Erythroblast (primary cell): Measurements from ENCODE around the gene ZNF460.
"Not testable (repeated sequence)": the region's sequence is repeated elsewhere in the genome, so short reads cannot be mapped to it uniquely, and the experiment has no call there.

Experiments used
- DNase-seq, 2 experiments: peaks; one replicate each; lab custom pipeline; 2025; lab: John Stamatoyannopoulos, UW
- GATA1 ChIP-seq: IDR thresholded peaks from 2 replicates; pipeline ENCODE4 v1.6.1; 2011; ENCODE audit warnings: low read depth, mild to moderate bottlenecking, control low read depth, low read length, moderate library complexity
- POLR2A ChIP-seq: IDR thresholded peaks from 2 replicates; pipeline ENCODE4 v1.6.1; 2011; ENCODE audit warnings: mild to moderate bottlenecking, low read length

The ZNF460 gene

GRCh38 chr19:57280165-57280961 lies at the start of gene ZNF460:
ZNF460 (plus strand) TSS chr19:57280485; CDS start chr19:57280807, 322 bp downstream.
- TF ChIP-seq GATA1 (no peak), POLR2A (peak; percentile 89)
- peak; percentile 99 for DNase-seq

- no peak for DNase-seq
- TF ChIP-seq GATA1 (no peak), POLR2A (no peak)
These were observed 48.6 kb upstream of the ZNF460 start for GRCh38 chr19:57231686-57232085.

DNA sequence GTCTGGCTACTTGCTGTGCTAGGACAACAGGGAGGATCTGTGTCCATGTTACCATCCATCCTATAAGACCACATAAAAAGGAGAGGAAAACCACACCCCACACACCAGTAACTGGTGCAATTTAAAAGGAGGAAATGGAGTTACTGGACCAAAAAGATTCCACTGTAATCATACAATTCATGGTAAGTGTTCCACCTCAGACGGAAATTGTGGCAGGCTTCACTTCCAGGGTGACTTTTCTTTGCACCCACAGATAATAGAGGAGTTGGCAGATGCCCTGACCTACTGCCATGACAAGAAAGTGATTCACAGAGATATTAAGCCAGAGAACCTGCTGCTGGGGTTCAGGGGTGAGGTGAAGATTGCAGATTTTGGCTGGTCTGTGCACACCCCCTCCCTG lies 47.1 kb upstream of the ZNF460 start:
- no peak for DNase-seq
- TF ChIP-seq GATA1 (no peak), POLR2A (no peak)

GRCh38 chr19:57239982-57240310 lies 40.3 kb upstream of the ZNF460 start:
- TF ChIP-seq POLR2A (no peak), GATA1 (no peak)
- no peak for DNase-seq

DNA sequence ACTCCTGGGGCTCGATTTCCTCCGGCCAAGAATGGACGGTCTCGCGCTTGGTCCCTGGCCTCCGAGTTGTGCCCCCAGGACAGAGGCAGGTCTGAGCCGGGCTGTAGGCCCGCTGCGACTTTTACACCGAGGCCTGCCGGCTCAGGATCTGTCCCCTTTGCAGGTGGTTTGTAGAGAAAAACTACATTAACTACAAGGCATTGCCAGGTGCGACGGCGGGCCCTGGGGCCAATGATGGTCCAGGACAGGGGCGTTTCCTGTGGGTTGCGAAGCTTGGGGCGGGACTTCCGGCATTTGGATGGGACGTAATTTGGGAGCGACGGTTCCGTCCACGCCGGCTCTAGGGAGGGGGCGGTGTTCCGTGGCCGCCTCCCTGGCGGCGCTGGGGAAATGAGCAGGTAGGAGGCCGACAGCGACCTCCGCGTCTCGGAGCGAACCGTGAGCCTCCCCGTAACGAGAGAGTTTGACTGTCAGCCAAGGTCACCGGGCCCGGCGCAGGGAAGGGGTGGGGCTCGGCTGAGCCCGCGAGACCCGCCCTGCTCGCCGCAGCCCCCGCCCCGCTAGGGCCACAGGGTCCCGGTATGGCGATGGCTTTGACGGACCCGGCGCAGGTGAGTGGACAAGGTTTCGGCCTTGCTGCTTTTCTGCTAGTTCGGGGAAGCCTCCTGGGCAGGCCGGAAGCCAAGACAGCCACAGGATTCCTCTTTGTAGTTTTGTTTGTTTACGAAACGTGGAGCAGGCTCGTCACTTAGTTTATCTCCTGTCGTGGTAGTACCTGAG lies 39.8 kb upstream of the ZNF460 start, which contains the start of gene ZNF805:
Gene ZNF805, plus strand, starts transcription at position 322 of the 780 bp plus-strand sequence. Its CDS starts 260 bp downstream, at position 582.
- peak; percentile 85 for TF ChIP-seq POLR2A
- no peak for TF ChIP-seq GATA1
- DNase-seq: peak; percentile 94 to 96

- no peak for TF ChIP-seq POLR2A
- no peak for TF ChIP-seq GATA1
- peak; percentile 62 to 72 for DNase-seq
These were observed 39.1 kb upstream of the ZNF460 start for GRCh38 chr19:57241176-57241575.

DNA sequence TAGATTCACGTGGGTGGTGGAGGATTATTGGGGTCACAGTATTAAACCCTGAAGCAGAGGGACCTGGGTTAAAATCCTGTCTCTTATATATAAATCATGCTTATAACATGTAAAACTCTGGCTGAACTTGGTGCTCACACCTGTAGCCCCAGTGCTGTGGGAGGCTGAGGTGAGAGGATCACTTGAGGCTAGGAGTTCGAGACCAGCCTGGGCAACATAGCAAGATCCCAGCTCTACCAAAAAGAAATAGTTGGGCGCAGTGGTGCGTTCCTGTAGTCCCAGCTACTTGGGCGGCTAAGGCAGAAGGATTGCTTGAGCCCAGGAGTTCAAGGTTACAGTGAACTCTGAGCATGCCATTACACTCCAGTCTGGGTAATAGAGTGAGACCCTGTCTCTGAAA lies 37.5 kb upstream of the ZNF460 start:
- no peak for TF ChIP-seq POLR2A
- TF ChIP-seq GATA1: no peak

DNA sequence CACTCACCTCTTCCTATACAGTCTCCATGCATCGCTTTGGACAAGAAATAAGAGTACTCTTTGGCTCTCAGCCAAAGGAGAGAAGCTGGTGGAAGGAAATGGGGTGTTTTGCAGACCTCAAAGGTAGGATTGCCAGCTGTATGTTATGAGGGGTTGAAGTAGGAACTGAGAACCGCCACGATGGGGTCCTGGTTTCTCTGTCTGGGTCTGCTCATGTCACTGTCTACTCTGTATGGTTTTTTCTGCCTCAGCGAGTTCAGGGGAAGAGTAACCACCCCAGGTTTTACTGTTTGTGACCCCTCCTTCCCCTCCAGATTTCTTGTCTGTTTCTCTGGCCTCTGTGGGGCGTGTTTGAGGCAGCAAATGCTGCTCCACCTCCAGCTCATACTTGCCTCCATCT lies 35.8 kb upstream of the ZNF460 start:
- TF ChIP-seq GATA1 (no peak), POLR2A (no peak)

More for the DNA sequence above, 37.5 kb upstream of the ZNF460 start:
- no peak for DNase-seq

DNA sequence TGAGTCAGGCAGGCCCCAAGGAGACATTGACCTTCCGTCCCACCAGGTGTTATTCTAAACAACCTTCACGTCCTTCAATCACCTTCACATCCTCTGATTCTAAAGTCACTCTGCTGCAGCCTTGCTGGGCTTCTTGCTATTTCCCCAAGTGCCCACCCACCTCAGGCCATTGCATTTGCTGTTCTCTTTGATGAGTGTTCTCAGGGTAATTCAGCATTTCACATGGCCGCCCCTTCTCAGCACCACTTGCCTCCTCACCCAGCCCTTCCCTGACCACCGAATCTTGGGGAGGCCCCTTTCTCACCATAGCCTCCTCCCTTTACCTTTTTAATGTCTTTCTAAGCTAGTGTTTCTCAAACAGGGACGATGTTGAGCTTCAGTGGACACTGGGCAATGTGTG lies 35.2 kb upstream of the ZNF460 start:
- TF ChIP-seq POLR2A (no peak), GATA1 (no peak)
- no peak for DNase-seq

More for the DNA sequence above, 35.8 kb upstream of the ZNF460 start:
- DNase-seq: no peak

GRCh38 chr19:57245959-57246358 lies 34.3 kb upstream of the ZNF460 start:
- TF ChIP-seq POLR2A: no peak
- no peak for TF ChIP-seq GATA1

GRCh38 chr19:57248646-57249045 lies 31.6 kb upstream of the ZNF460 start:
- TF ChIP-seq POLR2A (no peak), GATA1 (no peak)
- no peak for DNase-seq

More at GRCh38 chr19:57245959-57246358, 34.3 kb upstream of the ZNF460 start:
- DNase-seq: no peak

GRCh38 chr19:57249329-57249728 lies 31.0 kb upstream of the ZNF460 start:
- no peak for DNase-seq
- TF ChIP-seq POLR2A: no peak
- no peak for TF ChIP-seq GATA1

GRCh38 chr19:57253767-57254166 lies 26.5 kb upstream of the ZNF460 start:
- DNase-seq: not testable (repeated sequence)

DNA sequence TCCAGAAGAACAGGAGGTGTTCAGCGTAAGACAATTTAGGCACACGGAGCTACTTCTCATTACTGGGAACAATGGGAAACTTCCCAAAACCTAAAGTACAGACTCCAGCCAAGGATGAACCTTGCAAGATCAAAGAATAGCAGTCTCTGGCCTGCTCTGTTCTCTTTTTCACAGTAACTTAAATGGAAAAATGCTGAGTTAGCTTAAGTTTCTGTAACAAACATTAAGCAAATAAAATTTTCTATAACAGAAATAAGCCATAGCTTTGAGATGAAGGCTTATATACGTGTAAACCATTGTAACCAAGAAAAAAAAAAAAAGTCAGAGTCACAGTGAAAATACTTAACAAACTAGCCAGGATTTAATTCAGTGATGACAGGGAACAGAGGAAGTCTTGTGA lies 18.2 kb upstream of the ZNF460 start:
- no peak for DNase-seq
- TF ChIP-seq POLR2A: no peak
- TF ChIP-seq GATA1: no peak
